H1 (cell line): ENCODE measurements around the gene DDX56. TPM values are rescaled to one million over a fixed set of nuclear protein-coding genes. Genes with fewer than 3 reads are reported as not detected.

ENCODE experiments used
- CTCF ChIA-PET: fragments of 300-600 bp; sonication (Branson Sonifier 250); formaldehyde crosslinking; loops from one replicate; lab custom pipeline; 2021; ENCODE audit not compliant: partially characterized antibody; lab: Charles Lee
- POLR2A ChIA-PET: fragments of 300-600 bp; sonication (Branson Sonifier 250); formaldehyde crosslinking; loops from one replicate; lab custom pipeline; 2021; ENCODE audit warnings: inconsistent platforms; ENCODE audit not compliant: partially characterized antibody; lab: Charles Lee
- DNase-seq, 2 experiments: peaks; one replicate each; pipeline versions ENCODE4 v3.0.0 to v3.0.0-alpha.2; 2010 to 2022; ENCODE audit warnings: low spot score in 2 of 2, low read depth in 1 of 2, mixed read lengths in 1 of 2
- FAIRE-seq: peaks from 2 replicates; lab custom pipeline; 2011; peaks lifted over from hg19 to GRCh38; lab: Jason Lieb, UNC
- H2AFZ ChIP-seq: 2 replicates; pipeline ENCODE4 v1.8.1; 2012; ENCODE audit warnings: low read length, inconsistent platforms
- H2AK5ac ChIP-seq: 2 replicates; pipeline ENCODE4 v1.6.1; 2013; ENCODE audit warnings: low read depth, low read length
- H2BK120ac ChIP-seq: replicated peaks from 2 replicates; pipeline ENCODE3; 2013; ENCODE audit warnings: low read depth, low read length, inconsistent platforms
- H2BK12ac ChIP-seq: 2 replicates; pipeline ENCODE4 v1.6.1; 2013; ENCODE audit warnings: low read depth, low read length
- H2BK15ac ChIP-seq: 2 replicates; pipeline ENCODE4 v1.6.1; 2013; ENCODE audit warnings: low read length
- H2BK20ac ChIP-seq: 2 replicates; pipeline ENCODE4 v1.6.1; 2013; ENCODE audit warnings: low read length
- H2BK5ac ChIP-seq: 2 replicates; pipeline ENCODE4 v1.6.1; 2013; ENCODE audit warnings: low read depth, low read length
- H3K14ac ChIP-seq: 2 replicates; pipeline ENCODE4 v1.6.1; 2013; ENCODE audit warnings: inconsistent platforms; ENCODE audit not compliant: insufficient read length
- H3K18ac ChIP-seq: 2 replicates; pipeline ENCODE4 v1.6.1; 2013; ENCODE audit warnings: low read length; ENCODE audit errors: extremely low read depth
- H3K23ac ChIP-seq: 2 replicates; pipeline ENCODE4 v1.6.1; 2013; ENCODE audit warnings: inconsistent platforms; ENCODE audit not compliant: insufficient read length
- H3K23me2 ChIP-seq: 2 replicates; pipeline ENCODE4 v1.6.1; 2013; ENCODE audit warnings: low read depth, low read length
- H3K27ac ChIP-seq: 2 replicates; pipeline ENCODE4 v1.6.1; 2011; ENCODE audit warnings: low read depth, low read length, inconsistent platforms
- H3K27me3 ChIP-seq, 4 experiments: replicated peaks in 1 of 4; 1 replicate in 1 of 4; 2 replicates in 3 of 4; pipeline versions ENCODE4 v1.6.1 to v1.8.1; 2011 to 2013; ENCODE audit warnings: low read length in 3 of 4, mild to moderate bottlenecking in 3 of 4, inconsistent platforms in 2 of 4, mixed read lengths in 2 of 4, moderate library complexity in 1 of 4; ENCODE audit not compliant: control insufficient read depth in 3 of 4, insufficient read depth in 3 of 4; ENCODE audit errors: extremely low read depth in 1 of 4
- H3K36me3 ChIP-seq, 4 experiments: 2 replicates each; pipeline versions ENCODE4 v1.6.1 to v1.8.1; 2011 to 2013; ENCODE audit warnings: mild to moderate bottlenecking in 4 of 4, low read length in 3 of 4, moderate library complexity in 2 of 4, control low read depth in 1 of 4, inconsistent platforms in 1 of 4; ENCODE audit not compliant: insufficient read depth in 4 of 4, control insufficient read depth in 2 of 4
- H3K4ac ChIP-seq: replicated peaks from 2 replicates; pipeline ENCODE3; 2013; ENCODE audit warnings: low read length, low read depth, mixed read lengths, inconsistent platforms; ENCODE audit not compliant: insufficient read length
- H3K4me1 ChIP-seq, 4 experiments: replicated peaks in 1 of 4; 1 replicate in 1 of 4; 2 replicates in 3 of 4; pipeline versions ENCODE4 v1.6.1 to v1.8.1; 2011 to 2013; ENCODE audit warnings: low read length in 3 of 4, inconsistent platforms in 2 of 4, mixed read lengths in 1 of 4; ENCODE audit not compliant: insufficient read depth in 4 of 4, control insufficient read depth in 3 of 4
- H3K4me2 ChIP-seq, 2 experiments: 2 replicates each; pipeline versions ENCODE4 v1.6.1 to v1.8.1; 2011 to 2013; ENCODE audit warnings: low read depth in 2 of 2, low read length in 2 of 2, control low read depth in 1 of 2, inconsistent platforms in 1 of 2, mild to moderate bottlenecking in 1 of 2; ENCODE audit not compliant: insufficient read depth in 1 of 2
- H3K4me3 ChIP-seq, 4 experiments: fragments of 200-600, 300-600 bp in 1 of 4; sonication (generic), shearing (Covaris generic), sonication (Bioruptor Twin) in 1 of 4; 2 replicates each; pipeline versions ENCODE4 v1.5.1 to v1.8.1; 2011 to 2016; ENCODE audit warnings: low read length in 4 of 4, low read depth in 3 of 4, control low read depth in 2 of 4, inconsistent platforms in 2 of 4, mild to moderate bottlenecking in 2 of 4, mixed read lengths in 1 of 4, moderate library complexity in 1 of 4; ENCODE audit not compliant: insufficient read depth in 2 of 4; ENCODE audit errors: extremely low read depth in 1 of 4
- H3K56ac ChIP-seq: replicated peaks from 2 replicates; pipeline ENCODE3; 2013; ENCODE audit warnings: low read depth, mild to moderate bottlenecking, mixed read lengths, low read length, inconsistent platforms; ENCODE audit not compliant: insufficient read length
- H3K79me1 ChIP-seq: 2 replicates; pipeline ENCODE4 v1.6.1; 2013; ENCODE audit warnings: low read depth, low read length, control low read depth
- H3K79me2 ChIP-seq, 2 experiments: 2 replicates each; pipeline versions ENCODE4 v1.6.1 to v1.8.1; 2012 to 2013; ENCODE audit warnings: low read length in 2 of 2, mild to moderate bottlenecking in 2 of 2, inconsistent platforms in 1 of 2; ENCODE audit not compliant: insufficient read depth in 2 of 2, control insufficient read depth in 1 of 2
- H3K9ac ChIP-seq, 4 experiments: replicated peaks in 1 of 4; 1 replicate in 1 of 4; 2 replicates in 3 of 4; pipeline versions ENCODE4 v1.6.1 to v1.8.1; 2011 to 2013; ENCODE audit warnings: low read depth in 3 of 4, low read length in 3 of 4, control low read depth in 2 of 4, mild to moderate bottlenecking in 2 of 4, moderate library complexity in 2 of 4, inconsistent platforms in 1 of 4; ENCODE audit errors: extremely low read depth in 1 of 4
- H3K9me3 ChIP-seq, 2 experiments: 2 replicates each; pipeline versions ENCODE4 v1.6.1 to v1.8.1; 2012 to 2013; ENCODE audit warnings: mild to moderate bottlenecking in 2 of 2, moderate library complexity in 2 of 2, control low read depth in 1 of 2, inconsistent platforms in 1 of 2, low read depth in 1 of 2, low read length in 1 of 2, mixed read lengths in 1 of 2; ENCODE audit not compliant: insufficient read depth in 2 of 2
- H4K20me1 ChIP-seq, 2 experiments: replicated peaks in 1 of 2; 2 replicates each; pipeline versions ENCODE3 to v1.8.1; 2011 to 2013; ENCODE audit warnings: inconsistent platforms in 2 of 2, low read length in 2 of 2, mild to moderate bottlenecking in 1 of 2; ENCODE audit not compliant: insufficient read depth in 2 of 2, control insufficient read depth in 1 of 2
- H4K5ac ChIP-seq: 2 replicates; pipeline ENCODE4 v1.6.1; 2013; ENCODE audit warnings: low read length, low read depth, mixed read lengths, inconsistent platforms; ENCODE audit not compliant: insufficient read length
- H4K8ac ChIP-seq: 2 replicates; pipeline ENCODE4 v1.8.0; 2013; ENCODE audit warnings: mild to moderate bottlenecking, moderate library complexity, low read length, inconsistent platforms; ENCODE audit not compliant: insufficient read depth; ENCODE audit errors: extremely low read depth
- H4K91ac ChIP-seq: replicated peaks from 2 replicates; pipeline ENCODE3; 2013; ENCODE audit warnings: low read length, mixed read lengths, inconsistent platforms; ENCODE audit not compliant: insufficient read length
- NANOG ChIP-seq: IDR thresholded peaks from 2 replicates; pipeline ENCODE4 v1.6.1; 2011; ENCODE audit warnings: low read length, low read depth, mild to moderate bottlenecking, inconsistent platforms; ENCODE audit not compliant: insufficient read depth, poor library complexity, severe bottlenecking
- POLR2A ChIP-seq, 2 experiments: IDR thresholded peaks; 1 replicate in 1 of 2; 2 replicates in 1 of 2; pipeline ENCODE4 v1.6.1; 2011; ENCODE audit warnings: low read depth in 2 of 2, low read length in 2 of 2, mild to moderate bottlenecking in 2 of 2; ENCODE audit errors: control extremely low read depth in 1 of 2
- WGBS, 2 experiments: shearing (Covaris generic) in 1 of 2; methylation state at CpG; one replicate each; pipeline versions ENCODE4 v1.1.6 to v1.1.7; 2013 to 2015; ENCODE audit warnings: low lambda C conversion rate in 2 of 2, mixed read lengths in 2 of 2, inconsistent platforms in 1 of 2, low coverage in 1 of 2, missing lambda C conversion rate in 1 of 2; ENCODE audit not compliant: insufficient replicate concordance in 2 of 2, insufficient coverage in 1 of 2, insufficient read length in 1 of 2; ENCODE audit errors: extremely low coverage in 1 of 2, missing lambda C conversion rate in 1 of 2; 5-methylcytosine and 5-hydroxymethylcytosine counted together
- polyA plus RNA-seq, 7 experiments: library from polyadenylated mRNA; depleted of rRNA in 3 of 7; stranded (reverse) in 5 of 7; unstranded in 2 of 7; fragments of >200 nt in 5 of 7; fragments of 200-250 nt in 2 of 7; gene quantifications; 1 replicate in 5 of 7; 2 replicates in 1 of 7; 4 replicates in 1 of 7; pipeline versions ENCODE4 v1.2.1 to v1.2.3, GENCODE V29; 2011 to 2013; ENCODE audit warnings: missing spikeins in 2 of 7, mixed read lengths in 2 of 7
- total RNA-seq: library from RNA; stranded (reverse); fragmentation: NEBNext Ultra II Directional; extraction: Animal tissue kit (Norgen Biotek cat#: 25700); gene quantifications from 2 replicates; pipeline ENCODE4 v1.2.1, GENCODE V29; 2021

DDX56 gene
- total and polyA plus RNA-seq, 2 of the 8 experiments (the other 6 are each of a cell fraction or from before 2014, with no cell fraction given) = 56.9 to 81.6 TPM

- Histone ChIP-seq H3K23ac (no peak overlapping the region), H2BK120ac (no peak overlapping the region), H4K91ac (no peak overlapping the region), H2BK12ac (no peak overlapping the region), H3K27me3 (no peaks in the 10 kb centered on the region; a peak in 1 of 7 replicates), H2BK20ac (no peak overlapping the region), H3K27ac (no peak overlapping the region), H4K5ac (no peak overlapping the region), H3K4me1 (no peaks in the 10 kb centered on the region; a peak in 1 of 7 replicates), H3K9ac (no peak overlapping the region), H3K4me3 (no peak overlapping the region), H3K14ac (no peak overlapping the region), H3K18ac (no peak overlapping the region), H2BK5ac (no peak overlapping the region), H3K56ac (no peak overlapping the region), H3K36me3 (peaks cover 6 to 19% (median 14%) of the 10 kb centered on the region in 4 experiments; a peak in 7 of 8 replicates), H2AK5ac (no peak overlapping the region)
- POLR2A ChIA-PET = interaction anchor here (1.0 to 8.3 kb wide), 8 partner anchors 9 to 213 kb away, joined by 3 to 89 read pairs (median 4); partner anchors contain the start of genes DDX56 and NUDCD3
- TF ChIP-seq POLR2A (IDR thresholded peaks at IDR 0.05; ENCODE audit: control extremely low read depth in 1 of 2, low read depth in 2 of 2, low read length in 2 of 2) (peak in 1 of 2 experiments; percentile 36; a peak in 1 of 3 replicates), NANOG (no peak)
- TF ChIP-seq, all 59 proteins: peak for 1
- DNase-seq = no peak
- H4K20me1 ChIP-seq = peaks cover 0 to 14% of the 10 kb centered on the region in 2 experiments
- no peak overlapping the region for H2BK15ac ChIP-seq
- FAIRE-seq = no peak
- 94% methylated on average over 7 of the region's 7 CpGs; no CpG with 5 or more reads in 1 of the 2 experiments for WGBS, 2 experiments
- CTCF ChIA-PET = interaction anchor here (0.6 to 10.2 kb wide), 3 partner anchors 13 to 295 kb away, joined by 3 to 98 read pairs (median 4); partner anchors contain the start of gene NPC1L1
- H3K9me3 ChIP-seq = no peaks in the 10 kb centered on the region
- H3K79me1 ChIP-seq = no peaks in the 10 kb centered on the region
- H4K8ac ChIP-seq = no peak overlapping the region
- no peaks in the 10 kb centered on the region; a peak in 1 of 4 replicates for H3K79me2 ChIP-seq
- no peak overlapping the region for H2AFZ ChIP-seq
- H3K23me2 ChIP-seq = no peaks in the 10 kb centered on the region
- H3K4me2 ChIP-seq = no peak overlapping the region
- H3K4ac ChIP-seq = no peak overlapping the region
Measured at GRCh38 chr7:44561962-44562621, 11.6 kb downstream of the DDX56 start.
